ENCODE measurements around the gene EFCC1. TPM values are rescaled to one million over a fixed set of nuclear protein-coding genes. Genes with fewer than 3 reads are reported as not detected.

The EFCC1 gene, protein sequence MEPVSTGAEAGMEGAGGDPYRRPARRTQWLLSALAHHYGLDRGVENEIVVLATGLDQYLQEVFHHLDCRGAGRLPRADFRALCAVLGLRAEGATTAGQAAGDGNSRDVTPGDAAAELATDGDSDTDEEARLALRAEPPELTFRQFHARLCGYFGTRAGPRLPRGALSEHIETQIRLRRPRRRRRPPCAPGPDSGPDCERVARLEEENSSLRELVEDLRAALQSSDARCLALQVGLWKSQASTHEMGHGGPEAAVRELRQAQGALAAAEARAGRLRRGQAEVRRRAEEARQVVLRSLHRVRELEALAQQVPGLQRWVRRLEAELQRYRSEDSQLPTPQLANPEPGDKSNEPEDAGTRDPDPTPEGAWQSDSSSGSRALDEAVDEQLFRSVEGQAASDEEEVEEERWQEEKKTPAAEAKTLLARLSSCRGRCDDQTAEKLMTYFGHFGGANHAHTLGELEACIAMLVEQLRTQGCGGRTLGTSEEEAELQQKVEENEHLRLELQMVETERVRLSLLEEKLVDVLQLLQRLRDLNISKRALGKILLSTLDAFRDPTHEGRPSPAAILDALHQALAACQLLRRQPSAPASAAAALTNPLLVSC
- total RNA-seq = 1 to 10 TPM; 2.8 to 2.9 TPM
- polyA plus RNA-seq (ENCODE audit: insufficient read depth, low read depth, low replicate concordance) = 2.6 TPM
- long read RNA-seq, donor 1 = 0 reads
- long read RNA-seq, donor 2 = 0 reads

DNA sequence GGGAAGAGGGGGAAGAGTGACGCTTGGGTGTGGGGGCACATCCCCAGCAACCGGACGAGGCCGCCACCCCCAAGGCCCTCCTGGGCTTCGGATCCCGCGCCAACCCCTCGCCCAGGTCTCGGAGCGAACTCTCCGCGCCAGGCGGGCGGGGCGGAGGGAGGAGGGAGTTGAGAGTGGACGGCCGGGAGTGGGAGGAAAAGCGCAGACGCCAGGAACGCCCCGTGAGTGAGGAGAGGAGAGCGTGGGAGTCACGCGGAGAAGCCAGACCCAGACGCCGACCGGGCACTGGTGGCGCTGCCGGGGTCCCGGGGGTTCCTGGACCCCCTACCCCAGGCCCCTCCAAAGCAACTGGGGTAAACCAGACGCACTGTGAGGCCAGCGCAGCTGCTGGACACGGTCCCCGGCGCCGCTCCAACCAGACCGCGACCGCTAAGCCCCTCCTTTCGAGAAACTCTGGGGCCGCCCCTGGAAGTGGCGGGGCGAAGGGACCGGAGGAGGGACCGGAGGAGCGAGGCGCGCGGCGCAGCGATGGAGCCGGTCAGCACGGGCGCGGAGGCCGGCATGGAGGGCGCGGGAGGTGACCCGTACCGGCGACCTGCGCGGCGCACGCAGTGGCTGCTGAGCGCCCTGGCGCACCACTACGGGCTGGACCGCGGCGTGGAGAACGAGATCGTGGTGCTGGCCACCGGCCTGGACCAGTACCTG, at the start of gene EFCC1:
Gene EFCC1 (plus strand): TSS at position 204 of the 705 bp plus-strand sequence. CDS start 325 bp downstream, at position 529.
- 0% methylated on average over 21 to 48 of the region's 74 CpGs for WGBS, 2 donors

DNA sequence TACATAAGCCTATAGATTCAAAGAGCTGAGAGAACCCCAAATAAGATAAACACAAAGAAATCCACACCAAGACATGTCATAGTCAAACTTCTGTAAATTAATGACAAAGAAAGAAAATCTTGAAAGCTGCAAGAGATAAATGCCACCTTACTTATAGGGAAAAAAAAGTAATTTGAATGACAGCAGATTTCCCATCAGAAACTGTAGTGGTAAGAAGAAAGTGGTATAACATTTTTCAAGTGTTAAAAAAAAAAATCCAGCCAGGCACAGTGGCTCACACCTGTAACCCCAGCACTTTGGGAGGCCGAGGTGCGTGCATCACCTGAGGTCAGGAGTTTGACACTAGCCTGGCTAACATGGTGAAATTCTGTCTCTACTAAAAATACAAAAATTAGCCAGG, 44.7 kb upstream of the EFCC1 start:
- Histone ChIP-seq H3K4me3 (no peak overlapping the region), H3K36me3 (ENCODE audit: low read depth, missing control alignments) (no peaks in the 10 kb centered on the region), H3K27ac (no peak overlapping the region), H3K27me3 (no peaks in the 10 kb centered on the region), H3K9me3 (no peaks in the 10 kb centered on the region), H3K4me1 (no peaks in the 10 kb centered on the region)
- TF ChIP-seq POLR2A (IDR thresholded peaks at IDR 0.05) = no peak
- TF ChIP-seq, protein P1, sequence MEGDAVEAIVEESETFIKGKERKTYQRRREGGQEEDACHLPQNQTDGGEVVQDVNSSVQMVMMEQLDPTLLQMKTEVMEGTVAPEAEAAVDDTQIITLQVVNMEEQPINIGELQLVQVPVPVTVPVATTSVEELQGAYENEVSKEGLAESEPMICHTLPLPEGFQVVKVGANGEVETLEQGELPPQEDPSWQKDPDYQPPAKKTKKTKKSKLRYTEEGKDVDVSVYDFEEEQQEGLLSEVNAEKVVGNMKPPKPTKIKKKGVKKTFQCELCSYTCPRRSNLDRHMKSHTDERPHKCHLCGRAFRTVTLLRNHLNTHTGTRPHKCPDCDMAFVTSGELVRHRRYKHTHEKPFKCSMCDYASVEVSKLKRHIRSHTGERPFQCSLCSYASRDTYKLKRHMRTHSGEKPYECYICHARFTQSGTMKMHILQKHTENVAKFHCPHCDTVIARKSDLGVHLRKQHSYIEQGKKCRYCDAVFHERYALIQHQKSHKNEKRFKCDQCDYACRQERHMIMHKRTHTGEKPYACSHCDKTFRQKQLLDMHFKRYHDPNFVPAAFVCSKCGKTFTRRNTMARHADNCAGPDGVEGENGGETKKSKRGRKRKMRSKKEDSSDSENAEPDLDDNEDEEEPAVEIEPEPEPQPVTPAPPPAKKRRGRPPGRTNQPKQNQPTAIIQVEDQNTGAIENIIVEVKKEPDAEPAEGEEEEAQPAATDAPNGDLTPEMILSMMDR (IDR thresholded peaks at IDR 0.05) = no peak
- DNase-seq = no peak
- WGBS, 2 donors = 94% methylated on average over 2 of the region's 2 CpGs
- intact Hi-C loops (cut with DNase I; ENCODE audit: low total_unique reads) = no loop called here

More for the DNA sequence above, at the start of gene EFCC1:
- Histone ChIP-seq H3K27ac (peak within 1 kb of the TSS; percentile 75 to 82), H3K36me3 (ENCODE audit: low read depth, missing control alignments) (no peaks in the 10 kb centered on the region), H3K4me1 (peaks cover 16% of the 10 kb centered on the region), H3K27me3 (no peaks in the 10 kb centered on the region), H3K9me3 (no peaks in the 10 kb centered on the region), H3K4me3 (peak within 1 kb of the TSS; percentile 55 to 61)
- no peak for TF ChIP-seq POLR2A (IDR thresholded peaks at IDR 0.05)
- TF ChIP-seq, protein P1 (IDR thresholded peaks at IDR 0.05) = no peak
- intact Hi-C loops (cut with DNase I; ENCODE audit: low total_unique reads) = no loop called here
- DNase-seq = peak; percentile 82

DNA sequence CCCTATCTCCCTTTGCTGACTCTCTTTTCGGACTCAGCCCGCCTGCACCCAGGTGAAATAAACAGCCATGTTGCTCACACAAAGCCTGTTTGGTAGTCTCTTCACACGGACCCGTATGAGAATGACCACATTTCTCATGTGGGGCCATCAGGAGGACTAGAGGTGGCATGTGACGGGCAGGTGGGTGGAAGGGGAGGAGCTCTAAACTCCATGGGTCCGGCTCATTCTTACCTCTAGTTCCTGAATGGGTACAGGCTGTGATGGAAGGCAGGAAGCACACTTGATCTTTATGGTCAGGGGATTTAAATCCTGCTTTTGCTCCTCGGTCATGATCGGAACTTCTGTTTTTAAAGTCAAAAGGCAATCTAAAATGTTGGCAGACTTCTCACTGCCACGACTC, 35.8 kb upstream of the EFCC1 start:
- intact Hi-C loops (cut with DNase I; ENCODE audit: low total_unique reads) = no loop called here
- Histone ChIP-seq H3K27me3 (no peaks in the 10 kb centered on the region), H3K36me3 (ENCODE audit: low read depth, missing control alignments) (no peaks in the 10 kb centered on the region), H3K4me1 (no peaks in the 10 kb centered on the region), H3K9me3 (no peaks in the 10 kb centered on the region), H3K4me3 (no peak overlapping the region), H3K27ac (no peak overlapping the region)
- DNase-seq = no peak
- TF ChIP-seq, protein P1 (IDR thresholded peaks at IDR 0.05) = no peak
- no peak for TF ChIP-seq POLR2A (IDR thresholded peaks at IDR 0.05)
- 90 to 93% methylated on average over 9 of the region's 9 CpGs for WGBS, 2 donors

DNA sequence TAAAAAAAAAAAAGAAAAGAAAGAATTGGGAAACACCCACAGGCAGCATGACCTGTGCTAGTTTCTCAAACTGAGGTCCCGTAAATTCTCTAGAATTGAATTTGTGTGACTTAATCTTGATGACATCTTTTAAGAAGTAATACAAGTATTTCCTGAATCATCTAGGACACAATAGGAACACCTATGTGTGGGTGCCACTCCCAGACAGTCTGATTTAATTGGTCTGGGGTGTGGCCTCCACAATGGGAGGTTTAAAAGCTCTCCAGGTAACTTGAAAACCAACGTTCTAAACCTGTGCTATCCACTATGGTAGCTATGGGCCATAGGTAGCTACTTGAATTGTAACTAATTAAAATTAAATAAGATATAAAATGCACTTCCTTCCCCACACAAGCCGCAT, 35.3 kb upstream of the EFCC1 start:
- no peaks in the 10 kb centered on the region for H3K27me3 ChIP-seq
- H3K9me3 ChIP-seq = no peaks in the 10 kb centered on the region
- no peak overlapping the region for H3K27ac ChIP-seq
- intact Hi-C loops (cut with DNase I; ENCODE audit: low total_unique reads) = no loop called here
- H3K4me3 ChIP-seq = no peak overlapping the region
- no peaks in the 10 kb centered on the region for H3K4me1 ChIP-seq
- H3K36me3 ChIP-seq (ENCODE audit: low read depth, missing control alignments) = no peaks in the 10 kb centered on the region
- WGBS, 2 donors = 92 to 96% methylated on average over 3 of the region's 3 CpGs
- TF ChIP-seq, protein P1 (IDR thresholded peaks at IDR 0.05) = no peak
- no peak for TF ChIP-seq POLR2A (IDR thresholded peaks at IDR 0.05)
- DNase-seq = no peak
